GM18951 (cell line): ENCODE measurements around the gene NEDD4L.
"Not testable (repeated sequence)": the region's sequence is repeated elsewhere in the genome, so short reads cannot be mapped to it uniquely, and the experiment has no call there.

Experiments used
- POLR2A ChIP-seq: IDR thresholded peaks from 4 replicates; pipeline ENCODE4 v1.6.1; 2011; ENCODE audit warnings: mild to moderate bottlenecking; ENCODE audit not compliant: insufficient read length, insufficient read depth; ENCODE audit errors: extremely low read depth
- in situ Hi-C: fragments of 300-500 bp; cut with MboI; formaldehyde crosslinking; loops from one replicate; pipeline ENCODE4 v1.12.0; 2022; ENCODE audit warnings: low sequenced_read_pairs, mixed read lengths, inconsistent platforms; ENCODE audit not compliant: unreplicated experiment

NEDD4L gene

GRCh38 chr18:58264075-58264474 lies 220.0 kb downstream of the NEDD4L start:
- in situ Hi-C loops: no loop called here

GRCh38 chr18:58264840-58265239 lies 220.8 kb downstream of the NEDD4L start:
- in situ Hi-C loops: no loop called here
- TF ChIP-seq POLR2A: no peak

More at GRCh38 chr18:58264075-58264474, 220.0 kb downstream of the NEDD4L start:
- no peak for TF ChIP-seq POLR2A

- in situ Hi-C loops: not testable (repeated sequence)
These were observed 221.5 kb downstream of the NEDD4L start for GRCh38 chr18:58265489-58265888.

- in situ Hi-C loops: no loop called here
- TF ChIP-seq POLR2A: no peak
These were observed 222.3 kb downstream of the NEDD4L start for GRCh38 chr18:58266291-58266690.

GRCh38 chr18:58267493-58267892 lies 223.5 kb downstream of the NEDD4L start:
- TF ChIP-seq POLR2A: no peak
- in situ Hi-C loops: no loop called here

- TF ChIP-seq POLR2A: no peak
- in situ Hi-C loops: no loop called here
These were observed 224.8 kb downstream of the NEDD4L start for GRCh38 chr18:58268849-58269248.

GRCh38 chr18:58269931-58270330 lies 225.9 kb downstream of the NEDD4L start:
- TF ChIP-seq POLR2A: no peak
- in situ Hi-C loops: no loop called here

GRCh38 chr18:58270396-58270795 lies 226.4 kb downstream of the NEDD4L start:
- in situ Hi-C loops: no loop called here
- TF ChIP-seq POLR2A: no peak

- in situ Hi-C loops: no loop called here
- TF ChIP-seq POLR2A: no peak
These were observed 227.7 kb downstream of the NEDD4L start for GRCh38 chr18:58271770-58272169.

- no peak for TF ChIP-seq POLR2A
- in situ Hi-C loops: no loop called here
These were observed 228.2 kb downstream of the NEDD4L start for GRCh38 chr18:58272209-58272608.

- TF ChIP-seq POLR2A: no peak
- in situ Hi-C loops: no loop called here
These were observed 228.9 kb downstream of the NEDD4L start for GRCh38 chr18:58272779-58273435.

GRCh38 chr18:58275176-58275575 lies 231.2 kb downstream of the NEDD4L start:
- TF ChIP-seq POLR2A: no peak

GRCh38 chr18:58276789-58277739 lies 233.0 kb downstream of the NEDD4L start:
- in situ Hi-C loops: no loop called here
- TF ChIP-seq POLR2A: no peak

More at GRCh38 chr18:58275176-58275575, 231.2 kb downstream of the NEDD4L start:
- in situ Hi-C loops: no loop called here
